ENCODE measurements around the gene ATP6V1C2.

The ATP6V1C2 gene

DNA sequence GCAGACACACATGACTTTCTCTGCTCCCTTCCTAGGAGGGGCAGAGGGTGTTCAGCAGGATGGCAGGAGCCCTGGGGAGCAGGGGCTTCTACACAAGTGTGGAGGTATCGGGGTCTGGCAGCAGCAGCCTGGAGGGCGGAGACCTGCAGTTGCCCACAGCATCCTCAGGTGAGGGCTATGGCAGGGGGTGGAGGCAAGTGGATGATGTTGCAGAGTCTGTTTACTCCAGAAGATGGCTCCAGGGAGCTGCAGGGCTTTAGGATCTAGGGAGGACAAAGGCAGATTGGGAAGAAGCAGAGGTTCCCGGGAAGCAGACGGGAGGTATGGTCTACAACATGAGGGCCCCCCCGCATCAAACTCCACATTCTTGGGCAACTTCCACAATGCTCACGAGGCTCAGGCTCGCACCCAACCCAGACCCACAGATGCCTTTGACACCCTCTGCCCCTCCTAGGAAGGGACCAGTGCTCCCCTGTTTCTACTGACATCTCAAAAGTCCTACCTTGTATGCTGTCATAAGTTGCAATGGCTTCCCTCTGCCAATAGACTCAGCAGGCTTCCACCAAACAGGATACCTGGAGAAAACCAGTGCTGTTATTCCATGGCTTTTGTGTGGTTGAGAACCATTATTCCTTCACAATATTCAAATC, 12.0 kb upstream of the ATP6V1C2 start:
- Histone ChIP-seq H3K4ac (ENCODE audit: low read depth, low read length) (no peak overlapping the region), H4K12ac (ENCODE audit: low read depth, low read length) (no peak overlapping the region), H3K36me3 (ENCODE audit: control insufficient read depth in 1 of 2, insufficient read depth in 2 of 2, low read length in 2 of 2) (no peaks in the 10 kb centered on the region), H3K4me1 (ENCODE audit: control insufficient read depth in 1 of 2, insufficient read depth in 2 of 2, low read length in 2 of 2) (no peaks in the 10 kb centered on the region), H3K18ac (ENCODE audit: low read length) (no peak overlapping the region), H3K79me1 (ENCODE audit: low read length) (no peaks in the 10 kb centered on the region), H3K23ac (ENCODE audit: low read length) (no peak overlapping the region), H2BK120ac (ENCODE audit: insufficient read depth, low read length, poor library complexity) (no peak overlapping the region), H2BK12ac (ENCODE audit: low read length) (no peak overlapping the region), H3K27ac (ENCODE audit: low read depth, low read length) (no peak overlapping the region), H3K9ac (ENCODE audit: low read length) (no peak overlapping the region), H3K27me3 (ENCODE audit: insufficient read depth, low read length) (no peaks in the 10 kb centered on the region), H2BK5ac (ENCODE audit: low read depth, low read length, poor library complexity) (no peak overlapping the region), H3K79me2 (ENCODE audit: control insufficient read depth, insufficient read depth, low read length, poor library complexity) (no peaks in the 10 kb centered on the region), H2AFZ (ENCODE audit: insufficient read depth, low read length, poor library complexity) (no peak overlapping the region), H3K14ac (ENCODE audit: low read length) (no peak overlapping the region), H3K4me3 (ENCODE audit: low read depth, low read length) (no peak overlapping the region), H3K4me2 (ENCODE audit: low read length) (no peak overlapping the region), H4K8ac (ENCODE audit: low read depth, low read length) (peak overlapping the region; percentile 32), H2AK5ac (ENCODE audit: low read length) (no peak overlapping the region), H4K91ac (ENCODE audit: low read depth, low read length) (no peak overlapping the region), H3K9me3 (ENCODE audit: insufficient read depth, low read depth, low read length) (no peaks in the 10 kb centered on the region)
- DNase-seq, result peak; percentile 51 to 72
- no CpG with 5 or more reads among the region's 7 CpGs for WGBS (ENCODE audit: extremely low coverage, insufficient coverage, insufficient read length)

DNA sequence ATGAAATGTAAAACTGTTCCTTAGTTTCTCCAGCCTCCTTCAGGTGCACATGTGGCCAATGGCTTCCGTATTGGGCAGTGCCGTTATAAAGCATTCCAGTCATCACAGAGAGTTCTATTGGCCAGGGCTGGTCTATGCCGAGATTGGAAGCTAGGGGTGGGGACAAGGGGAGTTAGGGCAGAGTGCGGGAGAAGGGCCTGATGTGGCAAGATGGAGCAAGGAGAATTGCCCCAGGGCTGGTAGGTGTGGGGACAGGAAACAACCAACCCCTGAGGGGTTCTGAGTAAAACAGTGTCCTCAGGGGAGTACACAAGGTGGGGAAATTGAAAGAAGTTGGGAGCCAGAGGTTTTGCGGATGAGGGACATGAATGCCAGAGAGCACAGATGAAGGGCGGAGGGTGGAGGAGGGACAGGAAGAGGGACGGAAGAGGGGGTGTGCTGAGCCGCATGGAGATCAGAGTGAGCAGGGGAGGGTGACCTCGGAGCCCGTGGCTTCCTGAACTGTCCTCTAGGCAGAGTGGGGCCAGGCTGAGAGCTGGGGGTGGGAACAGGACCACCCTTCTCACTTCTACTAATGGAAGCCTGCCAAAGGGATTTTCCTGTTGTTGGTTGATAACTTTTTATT, 9.1 kb upstream of the ATP6V1C2 start:
- Histone ChIP-seq H4K8ac (ENCODE audit: low read depth, low read length) (no peak overlapping the region), H3K9me3 (ENCODE audit: insufficient read depth, low read depth, low read length) (no peaks in the 10 kb centered on the region), H3K36me3 (ENCODE audit: control insufficient read depth in 1 of 2, insufficient read depth in 2 of 2, low read length in 2 of 2) (no peaks in the 10 kb centered on the region), H4K12ac (ENCODE audit: low read depth, low read length) (no peak overlapping the region), H3K4me2 (ENCODE audit: low read length) (no peak overlapping the region), H2AK5ac (ENCODE audit: low read length) (no peak overlapping the region), H3K27ac (ENCODE audit: low read depth, low read length) (no peak overlapping the region), H3K4ac (ENCODE audit: low read depth, low read length) (no peak overlapping the region), H2AFZ (ENCODE audit: insufficient read depth, low read length, poor library complexity) (no peak overlapping the region), H2BK12ac (ENCODE audit: low read length) (no peak overlapping the region), H2BK5ac (ENCODE audit: low read depth, low read length, poor library complexity) (no peak overlapping the region), H4K91ac (ENCODE audit: low read depth, low read length) (no peak overlapping the region), H3K9ac (ENCODE audit: low read length) (no peak overlapping the region), H3K79me1 (ENCODE audit: low read length) (no peaks in the 10 kb centered on the region), H3K18ac (ENCODE audit: low read length) (no peak overlapping the region), H3K14ac (ENCODE audit: low read length) (no peak overlapping the region), H3K23ac (ENCODE audit: low read length) (no peak overlapping the region), H3K27me3 (ENCODE audit: insufficient read depth, low read length) (no peaks in the 10 kb centered on the region), H3K4me1 (ENCODE audit: control insufficient read depth in 1 of 2, insufficient read depth in 2 of 2, low read length in 2 of 2) (no peaks in the 10 kb centered on the region), H2BK120ac (ENCODE audit: insufficient read depth, low read length, poor library complexity) (no peak overlapping the region), H3K79me2 (ENCODE audit: control insufficient read depth, insufficient read depth, low read length, poor library complexity) (no peaks in the 10 kb centered on the region), H3K4me3 (ENCODE audit: low read depth, low read length) (no peak overlapping the region)
- DNase-seq, result peak; percentile 12 to 46
- WGBS (ENCODE audit: extremely low coverage, insufficient coverage, insufficient read length), result no CpG with 5 or more reads among the region's 10 CpGs

DNA sequence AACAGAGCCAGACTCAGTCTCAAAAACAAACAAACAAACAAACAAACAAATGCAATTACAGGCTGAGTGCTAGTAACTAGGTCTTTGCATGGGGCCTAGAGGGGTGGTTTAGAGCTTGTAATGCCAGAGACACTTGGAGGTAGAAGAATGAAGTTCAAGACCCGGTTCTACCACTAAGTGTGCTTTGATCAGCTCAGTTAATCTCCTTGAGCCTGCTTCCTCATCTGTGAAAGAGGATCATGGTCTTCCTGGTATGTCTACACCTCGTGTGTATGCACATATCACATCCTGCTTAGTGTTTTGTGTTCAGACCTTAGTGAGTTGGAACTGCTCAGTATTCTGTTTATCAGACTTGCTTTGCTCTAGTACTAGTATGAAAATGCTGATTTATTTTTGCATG, 4.8 kb upstream of the ATP6V1C2 start:
- peaks cover 0 to 5% of the 10 kb centered on the region in 2 experiments for H3K4me1 ChIP-seq (ENCODE audit: control insufficient read depth in 1 of 2, insufficient read depth in 2 of 2, low read length in 2 of 2)
- H2BK12ac ChIP-seq (ENCODE audit: low read length), result no peak overlapping the region
- H2AFZ ChIP-seq (ENCODE audit: insufficient read depth, low read length, poor library complexity), result no peak overlapping the region
- no peak overlapping the region for H3K23ac ChIP-seq (ENCODE audit: low read length)
- no peaks in the 10 kb centered on the region for H3K79me1 ChIP-seq (ENCODE audit: low read length)
- H3K4me3 ChIP-seq (ENCODE audit: low read depth, low read length), result no peak overlapping the region
- WGBS (ENCODE audit: extremely low coverage, insufficient coverage, insufficient read length), result no CpG with 5 or more reads among the region's 2 CpGs
- no peaks in the 10 kb centered on the region for H3K9me3 ChIP-seq (ENCODE audit: insufficient read depth, low read depth, low read length)
- no peak overlapping the region for H3K4me2 ChIP-seq (ENCODE audit: low read length)
- peaks cover 12% of the 10 kb centered on the region for H3K27me3 ChIP-seq (ENCODE audit: insufficient read depth, low read length)
- H4K12ac ChIP-seq (ENCODE audit: low read depth, low read length), result no peak overlapping the region
- H4K8ac ChIP-seq (ENCODE audit: low read depth, low read length), result no peak overlapping the region
- H3K14ac ChIP-seq (ENCODE audit: low read length), result no peak overlapping the region
- no peak overlapping the region for H3K27ac ChIP-seq (ENCODE audit: low read depth, low read length)
- no peaks in the 10 kb centered on the region for H3K36me3 ChIP-seq (ENCODE audit: control insufficient read depth in 1 of 2, insufficient read depth in 2 of 2, low read length in 2 of 2)
- no peak overlapping the region for H3K18ac ChIP-seq (ENCODE audit: low read length)
- H2BK5ac ChIP-seq (ENCODE audit: low read depth, low read length, poor library complexity), result no peak overlapping the region
- no peak overlapping the region for H4K91ac ChIP-seq (ENCODE audit: low read depth, low read length)
- DNase-seq, result peak; percentile 60 to 76
- no peaks in the 10 kb centered on the region for H3K79me2 ChIP-seq (ENCODE audit: control insufficient read depth, insufficient read depth, low read length, poor library complexity)
- no peak overlapping the region for H2AK5ac ChIP-seq (ENCODE audit: low read length)
- H3K4ac ChIP-seq (ENCODE audit: low read depth, low read length), result no peak overlapping the region
- H3K9ac ChIP-seq (ENCODE audit: low read length), result no peak overlapping the region
- H2BK120ac ChIP-seq (ENCODE audit: insufficient read depth, low read length, poor library complexity), result no peak overlapping the region

DNA sequence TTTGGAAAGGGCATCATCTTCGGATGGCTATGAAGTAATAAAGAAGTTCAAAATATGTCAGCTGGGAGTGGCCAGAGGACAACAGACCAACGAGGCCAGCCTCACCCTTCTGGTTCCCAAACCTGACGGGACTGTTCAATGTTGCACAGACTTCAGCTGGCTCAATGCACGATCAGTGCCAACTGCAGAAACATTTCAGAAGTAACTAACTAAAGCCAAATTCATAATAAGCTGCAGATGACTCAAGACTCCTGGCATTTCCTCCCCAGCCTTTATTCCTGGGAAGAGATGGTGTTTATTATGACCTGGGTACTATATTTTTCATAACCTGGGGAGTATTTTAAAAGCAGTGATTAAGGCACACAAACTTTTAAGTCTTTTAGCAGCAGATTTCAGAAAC, 3.8 kb upstream of the ATP6V1C2 start:
- no peak overlapping the region for H2BK5ac ChIP-seq (ENCODE audit: low read depth, low read length, poor library complexity)
- H4K12ac ChIP-seq (ENCODE audit: low read depth, low read length), result no peak overlapping the region
- peaks cover 0 to 8% of the 10 kb centered on the region in 2 experiments for H3K4me1 ChIP-seq (ENCODE audit: control insufficient read depth in 1 of 2, insufficient read depth in 2 of 2, low read length in 2 of 2)
- H2BK12ac ChIP-seq (ENCODE audit: low read length), result no peak overlapping the region
- no peaks in the 10 kb centered on the region for H3K79me1 ChIP-seq (ENCODE audit: low read length)
- H3K4me3 ChIP-seq (ENCODE audit: low read depth, low read length), result no peak overlapping the region
- no CpG with 5 or more reads among the region's 4 CpGs for WGBS (ENCODE audit: extremely low coverage, insufficient coverage, insufficient read length)
- peaks cover 22% of the 10 kb centered on the region for H3K27me3 ChIP-seq (ENCODE audit: insufficient read depth, low read length)
- H3K36me3 ChIP-seq (ENCODE audit: control insufficient read depth in 1 of 2, insufficient read depth in 2 of 2, low read length in 2 of 2), result no peaks in the 10 kb centered on the region
- H3K79me2 ChIP-seq (ENCODE audit: control insufficient read depth, insufficient read depth, low read length, poor library complexity), result no peaks in the 10 kb centered on the region
- H2AK5ac ChIP-seq (ENCODE audit: low read length), result no peak overlapping the region
- no peak overlapping the region for H3K23ac ChIP-seq (ENCODE audit: low read length)
- no peak overlapping the region for H4K91ac ChIP-seq (ENCODE audit: low read depth, low read length)
- no peak overlapping the region for H3K4ac ChIP-seq (ENCODE audit: low read depth, low read length)
- H3K18ac ChIP-seq (ENCODE audit: low read length), result no peak overlapping the region
- no peak overlapping the region for H3K9ac ChIP-seq (ENCODE audit: low read length)
- no peak overlapping the region for H3K14ac ChIP-seq (ENCODE audit: low read length)
- H3K27ac ChIP-seq (ENCODE audit: low read depth, low read length), result no peak overlapping the region
- no peak overlapping the region for H4K8ac ChIP-seq (ENCODE audit: low read depth, low read length)
- H2BK120ac ChIP-seq (ENCODE audit: insufficient read depth, low read length, poor library complexity), result no peak overlapping the region
- DNase-seq, result peak in 1 of 2 donors; percentile 34
- H3K4me2 ChIP-seq (ENCODE audit: low read length), result no peak overlapping the region
- H2AFZ ChIP-seq (ENCODE audit: insufficient read depth, low read length, poor library complexity), result no peak overlapping the region
- H3K9me3 ChIP-seq (ENCODE audit: insufficient read depth, low read depth, low read length), result no peaks in the 10 kb centered on the region

All from trophoblast cell (in vitro differentiated cells and primary cell).